Keratinocyte (primary cell): ENCODE data around the gene CA4. TPM values are rescaled to one million over a fixed set of nuclear protein-coding genes. Genes with fewer than 3 reads are reported as not detected.
"Not testable (repeated sequence)": the region's sequence is repeated elsewhere in the genome, so short reads cannot be mapped to it uniquely, and the experiment has no call there.

ENCODE experiments used
- DNase-seq: peaks from one replicate; pipeline ENCODE4 v3.0.0-alpha.2; 2011; ENCODE audit warnings: low read depth, missing footprints, low spot score
- FAIRE-seq: peaks from 2 replicates; lab custom pipeline; 2011; peaks lifted over from hg19 to GRCh38; lab: Jason Lieb, UNC
- H2AFZ ChIP-seq: 2 replicates; pipeline ENCODE4 v1.6.0; 2012; ENCODE audit warnings: low read length, control low read depth, inconsistent platforms; ENCODE audit not compliant: control insufficient read depth
- H3K27ac ChIP-seq: 2 replicates; pipeline ENCODE4 v1.5.1; 2011; ENCODE audit warnings: low read length; ENCODE audit not compliant: control insufficient read depth, insufficient read depth
- H3K27me3 ChIP-seq: 3 replicates; pipeline ENCODE4 v1.6.0; 2011; ENCODE audit warnings: low read length; ENCODE audit not compliant: control insufficient read depth, insufficient read depth; ENCODE audit errors: extremely low read depth
- H3K36me3 ChIP-seq, 2 experiments: 2 replicates in 1 of 2; 3 replicates in 1 of 2; pipeline ENCODE4 v1.5.1; 2011; ENCODE audit warnings: low read length in 2 of 2, mild to moderate bottlenecking in 1 of 2; ENCODE audit not compliant: control insufficient read depth in 2 of 2, insufficient read depth in 2 of 2; ENCODE audit errors: extremely low read depth in 1 of 2
- H3K4me1 ChIP-seq: 3 replicates; pipeline ENCODE4 v1.5.1; 2011; ENCODE audit warnings: low read length; ENCODE audit not compliant: control insufficient read depth, insufficient read depth; ENCODE audit errors: extremely low read depth
- H3K4me2 ChIP-seq: 3 replicates; pipeline ENCODE4 v1.6.0; 2011; ENCODE audit warnings: low read depth, low read length; ENCODE audit not compliant: control insufficient read depth, insufficient read depth; ENCODE audit errors: extremely low read depth
- H3K4me3 ChIP-seq, 3 experiments: fragments of 200-600 bp in 1 of 3; sonication (generic) in 1 of 3; 2 replicates in 2 of 3; 3 replicates in 1 of 3; pipeline ENCODE4 v1.5.1; 2011 to 2016; ENCODE audit warnings: low read length in 3 of 3, mild to moderate bottlenecking in 3 of 3, control low read depth in 2 of 3, inconsistent platforms in 1 of 3, low read depth in 1 of 3, mixed read lengths in 1 of 3, mixed run types in 1 of 3, moderate library complexity in 1 of 3; ENCODE audit not compliant: control insufficient read depth in 2 of 3, insufficient read depth in 2 of 3; ENCODE audit errors: extremely low read depth in 1 of 3
- H3K79me2 ChIP-seq: 2 replicates; pipeline ENCODE4 v1.6.0; 2012; ENCODE audit warnings: low read length; ENCODE audit not compliant: control insufficient read depth, insufficient read depth
- H3K9ac ChIP-seq: 3 replicates; pipeline ENCODE4 v1.6.0; 2011; ENCODE audit warnings: low read length; ENCODE audit not compliant: control insufficient read depth, insufficient read depth; ENCODE audit errors: extremely low read depth
- H3K9me1 ChIP-seq: 3 replicates; pipeline ENCODE4 v1.6.0; 2011; ENCODE audit warnings: low read length; ENCODE audit not compliant: control insufficient read depth, insufficient read depth; ENCODE audit errors: extremely low read depth
- H3K9me3 ChIP-seq: 2 replicates; pipeline ENCODE4 v1.5.1; 2012; ENCODE audit warnings: low read depth, low read length; ENCODE audit not compliant: control insufficient read depth
- H4K20me1 ChIP-seq: 3 replicates; pipeline ENCODE4 v1.6.0; 2011; ENCODE audit warnings: low read length; ENCODE audit not compliant: control insufficient read depth, insufficient read depth; ENCODE audit errors: extremely low read depth
- CTCF ChIP-seq, 3 experiments: IDR thresholded peaks in 1 of 3; conservative IDR thresholded peaks in 1 of 3; optimal IDR thresholded peaks in 1 of 3; 2 replicates in 2 of 3; 3 replicates in 1 of 3; pipeline versions ENCODE3 to v1.5.1; 2011; ENCODE audit warnings: low read length in 3 of 3, mild to moderate bottlenecking in 3 of 3, moderate library complexity in 2 of 3, control low read depth in 1 of 3, inconsistent platforms in 1 of 3; ENCODE audit not compliant: insufficient read depth in 2 of 3; ENCODE audit errors: extremely low read depth in 1 of 3
- EZH2 ChIP-seq: IDR thresholded peaks from one replicate; pipeline ENCODE4 v1.6.1; 2012; ENCODE audit warnings: inconsistent platforms, mild to moderate bottlenecking, low read length, moderate library complexity
- dilution Hi-C: fragments of 300-500 bp; cut with MboI; formaldehyde crosslinking; loops from one replicate; pipeline ENCODE4 v1.7.0; 2020; ENCODE audit warnings: low sequenced_read_pairs; ENCODE audit not compliant: extremely low pct_ligation_motif_present
- polyA plus RNA-seq, 5 experiments: library from polyadenylated mRNA; depleted of rRNA in 3 of 5; stranded (reverse) in 3 of 5; stranded (forward) in 1 of 5; unstranded in 1 of 5; fragments of >200 nt; gene quantifications; 1 replicate in 1 of 5; 2 replicates in 3 of 5; 3 replicates in 1 of 5; pipeline versions ENCODE4 v1.2.1 to v1.2.3, GENCODE V29; 2011 to 2012; ENCODE audit warnings: missing spikeins in 2 of 5, low read depth in 1 of 5, low replicate concordance in 1 of 5

The CA4 gene
- polyA plus RNA-seq, 1 donor (not counting 4 experiments of a cell fraction or from before 2014, with no cell fraction given): not detected

- dilution Hi-C loops: no loop called here
- H2AFZ ChIP-seq: no peak overlapping the region
- DNase-seq (no peak), FAIRE-seq (no peak)
- no peak overlapping the region for H3K4me2 ChIP-seq
- peaks cover 4 to 8% of the 10 kb centered on the region in 2 experiments for H3K36me3 ChIP-seq
- no peaks in the 10 kb centered on the region for H3K9me3 ChIP-seq
- no peak overlapping the region for H3K4me3 ChIP-seq
- TF ChIP-seq EZH2 (no peak), CTCF (optimal IDR thresholded peaks at IDR 0.05 in 1 of 3, IDR thresholded peaks at IDR 0.05 in 1 of 3, conservative IDR thresholded peaks at IDR 0.05 in 1 of 3; ENCODE audit: extremely low read depth in 1 of 3, insufficient read depth in 2 of 3, low read length in 3 of 3) (no peak)
- no peaks in the 10 kb centered on the region for H3K79me2 ChIP-seq
- no peak overlapping the region for H3K9ac ChIP-seq
- H3K27ac ChIP-seq: no peak overlapping the region
- H3K27me3 ChIP-seq: no peaks in the 10 kb centered on the region
- H3K9me1 ChIP-seq: no peaks in the 10 kb centered on the region
- H4K20me1 ChIP-seq: no peaks in the 10 kb centered on the region
- H3K4me1 ChIP-seq: no peaks in the 10 kb centered on the region
Measured at GRCh38 chr17:60193482-60193881, 43.7 kb downstream of the CA4 start.

DNA sequence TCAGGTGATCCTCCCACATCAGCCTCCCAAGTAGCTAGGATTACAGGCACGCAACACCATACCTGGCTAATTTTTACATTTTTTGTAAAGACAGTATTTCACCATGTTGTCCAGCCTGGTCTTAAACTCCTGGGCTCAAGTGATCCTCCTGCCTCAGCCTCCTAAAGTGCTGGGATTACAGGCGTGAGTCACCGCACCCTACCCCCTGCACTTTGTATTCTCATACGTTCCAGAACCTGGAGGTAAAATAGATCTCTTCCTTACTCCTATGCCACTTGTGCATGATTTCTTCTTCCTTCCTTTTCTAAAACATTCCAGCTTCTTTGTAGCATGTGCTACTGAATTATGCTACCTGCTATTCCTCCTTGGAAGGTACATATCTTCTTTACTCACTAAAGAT, 44.4 kb downstream of the CA4 start:
- DNase-seq, H3K36me3 ChIP-seq, H3K27ac ChIP-seq, H3K4me1 ChIP-seq, H3K4me2 ChIP-seq, dilution Hi-C loops, H3K9me1 ChIP-seq, H3K9me3 ChIP-seq, FAIRE-seq, H3K9ac ChIP-seq, H4K20me1 ChIP-seq, H2AFZ ChIP-seq, H3K79me2 ChIP-seq, H3K27me3 ChIP-seq, H3K4me3 ChIP-seq: not testable (repeated sequence)

- H3K27me3 ChIP-seq, H3K4me2 ChIP-seq, H2AFZ ChIP-seq, FAIRE-seq, H3K4me3 ChIP-seq, H3K36me3 ChIP-seq, H4K20me1 ChIP-seq, DNase-seq, H3K9ac ChIP-seq, H3K27ac ChIP-seq, H3K79me2 ChIP-seq, H3K9me3 ChIP-seq, dilution Hi-C loops, H3K9me1 ChIP-seq, H3K4me1 ChIP-seq: not testable (repeated sequence)
Measured at GRCh38 chr17:60198630-60199029, 48.9 kb downstream of the CA4 start.

DNA sequence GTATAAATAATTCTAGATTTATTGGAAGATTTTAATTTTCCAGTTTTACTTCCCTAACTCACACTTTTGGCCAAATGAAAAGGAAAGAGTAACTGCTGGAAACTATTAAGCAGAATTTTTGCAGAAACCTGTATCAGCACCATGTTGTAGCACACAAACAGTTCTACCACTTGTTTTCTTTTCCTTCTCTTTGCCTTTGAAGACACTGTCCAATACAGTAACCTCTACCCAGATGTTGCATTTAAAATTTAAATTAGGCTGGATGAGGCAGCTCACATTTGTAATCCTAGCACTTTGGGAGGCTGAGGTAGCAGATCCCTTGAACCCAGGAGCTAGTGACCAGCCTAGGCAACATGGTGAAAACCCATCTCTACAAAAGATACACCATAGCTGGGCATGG, 56.0 kb downstream of the CA4 start:
- H3K9ac ChIP-seq, H3K27me3 ChIP-seq, H3K79me2 ChIP-seq, H3K9me3 ChIP-seq, H4K20me1 ChIP-seq, H3K4me2 ChIP-seq, DNase-seq, FAIRE-seq, H3K4me3 ChIP-seq, H3K27ac ChIP-seq, H2AFZ ChIP-seq, dilution Hi-C loops, H3K4me1 ChIP-seq, H3K9me1 ChIP-seq, H3K36me3 ChIP-seq: not testable (repeated sequence)
